WTC11 (cell line): ENCODE measurements around the gene PIGN.

Experiments
- CTCF ChIP-seq: fragments of 200-600 bp; IDR thresholded peaks from 2 replicates; pipeline ENCODE4 v1.8.0; 2022; ENCODE audit warnings: antibody characterized with exemption
- JUN ChIP-seq: sonication (generic); formaldehyde crosslinking; IDR thresholded peaks from 2 replicates; pipeline ENCODE4 v1.8.0; 2023; ENCODE audit warnings: mild to moderate bottlenecking, missing genetic modification reagents
- RELA ChIP-seq: sonication (generic); formaldehyde crosslinking; IDR thresholded peaks from 2 replicates; pipeline ENCODE4 v1.8.1; 2022; ENCODE audit warnings: missing genetic modification reagents, mild to moderate bottlenecking, borderline replicate concordance
- SMAD4 ChIP-seq: sonication (generic); formaldehyde crosslinking; IDR thresholded peaks from 2 replicates; pipeline ENCODE4 v1.8.0; 2022; ENCODE audit warnings: mild to moderate bottlenecking, missing genetic modification reagents

GRCh38 chr18:62206593-62206992, 19.7 kb upstream of the PIGN start:
- TF ChIP-seq RELA (CRISPR knock-in tag) (no peak), CTCF (no peak), SMAD4 (CRISPR knock-in tag) (no peak), JUN (CRISPR knock-in tag) (no peak)
